K562 (cell line): ENCODE measurements around the gene ELMO3. TPM values are rescaled to one million over a fixed set of nuclear protein-coding genes. Genes with fewer than 3 reads are reported as not detected.
A peak's percentile ranks its signal among the peaks of the same experiment; 100 is the strongest.

Source experiments
- CBX1 ChIP-seq: sonication (generic); IDR thresholded peaks from 2 replicates; pipeline ENCODE4 v1.6.1; 2016; ENCODE audit warnings: antibody characterized with exemption, low read depth, mild to moderate bottlenecking
- CREM ChIP-seq: IDR thresholded peaks from 2 replicates; pipeline ENCODE4 v1.6.1; 2014; ENCODE audit warnings: antibody characterized with exemption, low read depth
- FOSL1 ChIP-seq: fragments of 200-800 bp; sonication (Bioruptor generic); conservative IDR thresholded peaks from 2 replicates; pipeline ENCODE4 v1.6.1; 2016; ENCODE audit warnings: missing genetic modification characterization, missing compliant biosample characterization
- GTF2E2 ChIP-seq: fragments of 200-800 bp; sonication (Bioruptor generic); IDR thresholded peaks from 2 replicates; pipeline ENCODE4 v1.6.1; 2016; ENCODE audit warnings: missing genetic modification characterization, missing compliant biosample characterization
- LCOR ChIP-seq: sonication (generic); formaldehyde crosslinking; IDR thresholded peaks from 2 replicates; pipeline ENCODE4 v1.8.0; 2022; ENCODE audit warnings: mild to moderate bottlenecking, missing genetic modification reagents
- MYNN ChIP-seq, 2 experiments: sonication (generic); formaldehyde crosslinking in 1 of 2; IDR thresholded peaks; 2 replicates each; pipeline versions ENCODE4 v1.5.0 to v1.6.1; 2016 to 2020; ENCODE audit warnings: antibody characterized with exemption in 1 of 2, missing genetic modification reagents in 1 of 2
- NBN ChIP-seq: fragments of 450-650 bp; IDR thresholded peaks from 2 replicates; pipeline ENCODE4 v1.6.1; 2016; ENCODE audit warnings: low read depth, mild to moderate bottlenecking
- POLR2A ChIP-seq: fragments of 450-650 bp; conservative IDR thresholded peaks from 2 replicates; pipeline ENCODE4 v1.6.1; 2016
- RBBP5 ChIP-seq: fragments of 200-600 bp; sonication (generic); IDR thresholded peaks from 2 replicates; pipeline ENCODE4 v1.6.1; 2012; ENCODE audit warnings: borderline replicate concordance, mild to moderate bottlenecking, low read length, control low read depth, inconsistent platforms; ENCODE audit not compliant: insufficient read depth, poor library complexity, severe bottlenecking
- SAP30 ChIP-seq: fragments of 200-600 bp; sonication (generic); IDR thresholded peaks from 2 replicates; pipeline ENCODE4 v1.6.1; 2012; ENCODE audit warnings: borderline replicate concordance, low read depth, mild to moderate bottlenecking, moderate library complexity, low read length, control low read depth, inconsistent platforms; ENCODE audit not compliant: insufficient read depth, poor library complexity, severe bottlenecking
- ZNF121 ChIP-seq: sonication (generic); formaldehyde crosslinking; conservative IDR thresholded peaks from 2 replicates; pipeline ENCODE4 v1.8.0; 2022; ENCODE audit warnings: missing genetic modification reagents
- ZNF224 ChIP-seq: sonication (generic); formaldehyde crosslinking; IDR thresholded peaks from 2 replicates; pipeline ENCODE4 v1.8.0; 2022; ENCODE audit warnings: mild to moderate bottlenecking, missing genetic modification reagents
- polyA plus RNA-seq, 8 experiments: library from polyadenylated mRNA; depleted of rRNA in 4 of 8; stranded (reverse) in 5 of 8; unstranded in 3 of 8; fragments of >200 nt; fragmentation: Nextera tagmentation in 2 of 8; fragmentation: Illumina TruSeq in 1 of 8; extraction: Ambion mirVana in 2 of 8; extraction: Trizol in 1 of 8; gene quantifications; 2 replicates each; pipeline versions ENCODE4 v1.2.1 to v1.2.3, GENCODE V29; 2011 to 2014; ENCODE audit warnings: inconsistent platforms in 1 of 8, missing spikeins in 1 of 8
- total RNA-seq, 7 experiments: library from RNA; depleted of rRNA in 6 of 7; stranded (reverse); fragments of >200 nt in 6 of 7; fragmentation: Illumina TruSeq in 2 of 7; extraction: Trizol in 2 of 7; gene quantifications; 2 replicates each; pipeline versions ENCODE4 v1.2.1 to v1.2.3, GENCODE V29; 2011 to 2021; ENCODE audit warnings: low replicate concordance in 1 of 7
- TF ChIP-seq, protein P1 (sequence below): fragments of 450-650 bp; IDR thresholded peaks from 2 replicates; pipeline ENCODE4 v1.6.1; 2017; ENCODE audit warnings: antibody characterized with exemption, mild to moderate bottlenecking
- TF ChIP-seq, protein P2 (sequence below), 3 experiments: fragments of 200-800 bp in 1 of 3; sonication (Bioruptor generic) in 1 of 3; sonication (generic) in 1 of 3; formaldehyde crosslinking in 1 of 3; IDR thresholded peaks; 2 replicates each; pipeline versions ENCODE4 v1.6.1 to v1.8.0; 2016 to 2022; ENCODE audit warnings: mild to moderate bottlenecking in 2 of 3, missing compliant biosample characterization in 2 of 3, missing genetic modification characterization in 2 of 3, missing genetic modification reagents in 1 of 3
- TF ChIP-seq, protein P3 (sequence below): IDR thresholded peaks from 3 replicates; pipeline ENCODE4 v1.6.1; 2011; ENCODE audit warnings: borderline replicate concordance, mild to moderate bottlenecking, moderate library complexity; ENCODE audit not compliant: insufficient read length; ENCODE audit errors: extremely low read depth
- TF ChIP-seq, protein P4 (sequence below), 2 experiments: fragments of 450-650 bp in 1 of 2; sonication (generic) in 1 of 2; formaldehyde crosslinking in 1 of 2; IDR thresholded peaks in 1 of 2; conservative IDR thresholded peaks in 1 of 2; 2 replicates each; pipeline versions ENCODE4 v1.6.1 to v1.8.1; 2016 to 2023; ENCODE audit warnings: mild to moderate bottlenecking in 2 of 2, moderate library complexity in 2 of 2, inconsistent platforms in 1 of 2, missing genetic modification reagents in 1 of 2

The ELMO3 gene
- total and polyA plus RNA-seq, 9 of the 15 experiments (the other 6 are each of a cell fraction or from before 2014, with no cell fraction given) = 0.04 to 5.1 (median 1.5) TPM

DNA sequence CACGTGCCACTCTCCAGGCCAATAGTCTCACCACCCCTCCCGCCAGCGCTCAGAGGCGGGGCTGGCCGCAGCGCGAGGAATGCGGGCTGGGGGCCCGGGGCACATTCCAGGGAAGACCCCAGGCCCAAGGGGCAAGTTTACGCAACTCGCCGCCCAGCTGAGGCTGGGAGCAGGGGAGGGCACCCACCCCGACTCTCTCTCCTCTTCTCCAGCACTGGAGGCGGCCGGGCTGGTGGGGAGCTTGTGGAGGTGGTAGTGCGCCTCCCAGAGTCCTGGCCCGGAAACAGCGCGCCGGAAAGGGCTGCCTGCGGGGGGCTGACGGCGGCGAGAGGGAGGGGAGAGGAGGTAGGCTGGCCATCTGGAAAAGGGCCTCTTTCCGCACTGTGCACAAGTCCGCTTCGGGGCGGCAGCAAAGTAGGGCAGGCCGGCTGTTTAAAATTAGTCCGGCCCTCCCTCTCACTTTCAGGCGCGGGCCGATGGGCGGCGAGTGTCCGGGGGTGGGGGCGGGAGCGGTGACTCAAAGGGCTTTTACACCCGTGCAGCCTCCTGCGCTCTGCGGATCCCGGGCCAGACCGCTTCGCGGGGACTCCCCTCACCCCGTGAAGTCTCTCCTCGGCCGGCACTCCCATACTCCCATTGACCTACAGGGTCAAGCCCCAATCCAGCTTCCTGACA, 47.3 kb downstream of the ELMO3 start (continued):
- TF ChIP-seq, protein P1, sequence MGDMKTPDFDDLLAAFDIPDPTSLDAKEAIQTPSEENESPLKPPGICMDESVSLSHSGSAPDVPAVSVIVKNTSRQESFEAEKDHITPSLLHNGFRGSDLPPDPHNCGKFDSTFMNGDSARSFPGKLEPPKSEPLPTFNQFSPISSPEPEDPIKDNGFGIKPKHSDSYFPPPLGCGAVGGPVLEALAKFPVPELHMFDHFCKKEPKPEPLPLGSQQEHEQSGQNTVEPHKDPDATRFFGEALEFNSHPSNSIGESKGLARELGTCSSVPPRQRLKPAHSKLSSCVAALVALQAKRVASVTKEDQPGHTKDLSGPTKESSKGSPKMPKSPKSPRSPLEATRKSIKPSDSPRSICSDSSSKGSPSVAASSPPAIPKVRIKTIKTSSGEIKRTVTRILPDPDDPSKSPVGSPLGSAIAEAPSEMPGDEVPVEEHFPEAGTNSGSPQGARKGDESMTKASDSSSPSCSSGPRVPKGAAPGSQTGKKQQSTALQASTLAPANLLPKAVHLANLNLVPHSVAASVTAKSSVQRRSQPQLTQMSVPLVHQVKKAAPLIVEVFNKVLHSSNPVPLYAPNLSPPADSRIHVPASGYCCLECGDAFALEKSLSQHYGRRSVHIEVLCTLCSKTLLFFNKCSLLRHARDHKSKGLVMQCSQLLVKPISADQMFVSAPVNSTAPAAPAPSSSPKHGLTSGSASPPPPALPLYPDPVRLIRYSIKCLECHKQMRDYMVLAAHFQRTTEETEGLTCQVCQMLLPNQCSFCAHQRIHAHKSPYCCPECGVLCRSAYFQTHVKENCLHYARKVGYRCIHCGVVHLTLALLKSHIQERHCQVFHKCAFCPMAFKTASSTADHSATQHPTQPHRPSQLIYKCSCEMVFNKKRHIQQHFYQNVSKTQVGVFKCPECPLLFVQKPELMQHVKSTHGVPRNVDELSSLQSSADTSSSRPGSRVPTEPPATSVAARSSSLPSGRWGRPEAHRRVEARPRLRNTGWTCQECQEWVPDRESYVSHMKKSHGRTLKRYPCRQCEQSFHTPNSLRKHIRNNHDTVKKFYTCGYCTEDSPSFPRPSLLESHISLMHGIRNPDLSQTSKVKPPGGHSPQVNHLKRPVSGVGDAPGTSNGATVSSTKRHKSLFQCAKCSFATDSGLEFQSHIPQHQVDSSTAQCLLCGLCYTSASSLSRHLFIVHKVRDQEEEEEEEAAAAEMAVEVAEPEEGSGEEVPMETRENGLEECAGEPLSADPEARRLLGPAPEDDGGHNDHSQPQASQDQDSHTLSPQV = peak; percentile 93
- 0 out of 2 replicates have a peak, but pooled peaks have one; percentile 19 for TF ChIP-seq CREM
- TF ChIP-seq RBBP5 = no peak
- TF ChIP-seq MYNN (IDR thresholded peaks at IDR 0.05) = 0 out of 2 replicates have a peak, but pooled peaks have one; percentile 30
- no peak for TF ChIP-seq MYNN (CRISPR knock-in tag; IDR thresholded peaks at IDR 0.05)
- peak; percentile 72 for TF ChIP-seq CBX1
- TF ChIP-seq SAP30 = peak; percentile 33
- TF ChIP-seq, protein P2, sequence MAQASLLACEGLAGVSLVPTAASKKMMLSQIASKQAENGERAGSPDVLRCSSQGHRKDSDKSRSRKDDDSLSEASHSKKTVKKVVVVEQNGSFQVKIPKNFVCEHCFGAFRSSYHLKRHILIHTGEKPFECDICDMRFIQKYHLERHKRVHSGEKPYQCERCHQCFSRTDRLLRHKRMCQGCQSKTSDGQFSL (CRISPR knock-in tag; IDR thresholded peaks at IDR 0.05) = peak; percentile 90
- TF ChIP-seq, protein P2 (tag; IDR thresholded peaks at IDR 0.05) = peak in 1 of 2 experiments; percentile 76; a peak in 2 of 4 replicates
- TF ChIP-seq LCOR (CRISPR knock-in tag) = peak; percentile 86
- peak; percentile 26; the same call in 1 of the 2 replicates for TF ChIP-seq NBN
- peak; percentile 72 for TF ChIP-seq POLR2A
- TF ChIP-seq GTF2E2 (tag) = no peak
- TF ChIP-seq, protein P3, sequence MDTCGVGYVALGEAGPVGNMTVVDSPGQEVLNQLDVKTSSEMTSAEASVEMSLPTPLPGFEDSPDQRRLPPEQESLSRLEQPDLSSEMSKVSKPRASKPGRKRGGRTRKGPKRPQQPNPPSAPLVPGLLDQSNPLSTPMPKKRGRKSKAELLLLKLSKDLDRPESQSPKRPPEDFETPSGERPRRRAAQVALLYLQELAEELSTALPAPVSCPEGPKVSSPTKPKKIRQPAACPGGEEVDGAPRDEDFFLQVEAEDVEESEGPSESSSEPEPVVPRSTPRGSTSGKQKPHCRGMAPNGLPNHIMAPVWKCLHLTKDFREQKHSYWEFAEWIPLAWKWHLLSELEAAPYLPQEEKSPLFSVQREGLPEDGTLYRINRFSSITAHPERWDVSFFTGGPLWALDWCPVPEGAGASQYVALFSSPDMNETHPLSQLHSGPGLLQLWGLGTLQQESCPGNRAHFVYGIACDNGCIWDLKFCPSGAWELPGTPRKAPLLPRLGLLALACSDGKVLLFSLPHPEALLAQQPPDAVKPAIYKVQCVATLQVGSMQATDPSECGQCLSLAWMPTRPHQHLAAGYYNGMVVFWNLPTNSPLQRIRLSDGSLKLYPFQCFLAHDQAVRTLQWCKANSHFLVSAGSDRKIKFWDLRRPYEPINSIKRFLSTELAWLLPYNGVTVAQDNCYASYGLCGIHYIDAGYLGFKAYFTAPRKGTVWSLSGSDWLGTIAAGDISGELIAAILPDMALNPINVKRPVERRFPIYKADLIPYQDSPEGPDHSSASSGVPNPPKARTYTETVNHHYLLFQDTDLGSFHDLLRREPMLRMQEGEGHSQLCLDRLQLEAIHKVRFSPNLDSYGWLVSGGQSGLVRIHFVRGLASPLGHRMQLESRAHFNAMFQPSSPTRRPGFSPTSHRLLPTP = no peak
- peak; percentile 75 for TF ChIP-seq FOSL1 (tag)
- TF ChIP-seq ZNF224 (CRISPR knock-in tag) = peak; percentile 68; the same call in 1 of the 2 replicates
- TF ChIP-seq ZNF121 (CRISPR knock-in tag) = 0 out of 2 replicates have a peak, but pooled peaks have one; percentile 5
- TF ChIP-seq, protein P4, sequence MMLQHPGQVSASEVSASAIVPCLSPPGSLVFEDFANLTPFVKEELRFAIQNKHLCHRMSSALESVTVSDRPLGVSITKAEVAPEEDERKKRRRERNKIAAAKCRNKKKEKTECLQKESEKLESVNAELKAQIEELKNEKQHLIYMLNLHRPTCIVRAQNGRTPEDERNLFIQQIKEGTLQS (IDR thresholded peaks at IDR 0.05) = peak; percentile 71
- TF ChIP-seq, protein P4 (CRISPR knock-in tag; conservative IDR thresholded peaks at IDR 0.05) = no peak
